Measurements from ENCODE around the gene ZMAT3.
A peak's percentile ranks its signal among the peaks of the same experiment; 100 is the strongest.

The ZMAT3 gene

GRCh38 chr3:179021119-179021903, 50.3 kb downstream of the ZMAT3 start:
- no peak for DNase-seq (ENCODE audit: low read depth)

DNA sequence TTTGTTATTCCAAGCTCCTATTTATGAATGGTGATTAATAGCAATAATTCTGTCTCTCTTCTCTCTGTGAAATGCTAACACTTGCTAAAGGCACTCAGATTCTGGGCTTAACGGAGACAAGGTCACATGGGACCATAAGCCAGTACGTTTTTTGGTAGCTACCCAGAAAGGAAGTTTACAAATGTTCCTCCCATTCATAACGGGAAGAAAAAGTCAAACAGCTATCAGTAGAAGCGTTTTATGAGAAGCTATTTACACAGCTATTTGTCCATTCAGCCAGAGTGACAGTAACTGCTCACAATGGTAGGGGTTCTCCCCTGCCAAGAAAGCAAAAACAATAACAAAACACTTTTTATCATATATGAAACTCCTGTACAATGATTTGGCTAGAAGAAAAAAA, 51.5 kb downstream of the ZMAT3 start:
- DNase-seq (ENCODE audit: low read depth): no peak

GRCh38 chr3:179018808-179019207, 52.8 kb downstream of the ZMAT3 start:
- DNase-seq (ENCODE audit: low read depth): no peak

GRCh38 chr3:179016979-179017670, 54.5 kb downstream of the ZMAT3 start:
- DNase-seq (ENCODE audit: low read depth): no peak

DNA sequence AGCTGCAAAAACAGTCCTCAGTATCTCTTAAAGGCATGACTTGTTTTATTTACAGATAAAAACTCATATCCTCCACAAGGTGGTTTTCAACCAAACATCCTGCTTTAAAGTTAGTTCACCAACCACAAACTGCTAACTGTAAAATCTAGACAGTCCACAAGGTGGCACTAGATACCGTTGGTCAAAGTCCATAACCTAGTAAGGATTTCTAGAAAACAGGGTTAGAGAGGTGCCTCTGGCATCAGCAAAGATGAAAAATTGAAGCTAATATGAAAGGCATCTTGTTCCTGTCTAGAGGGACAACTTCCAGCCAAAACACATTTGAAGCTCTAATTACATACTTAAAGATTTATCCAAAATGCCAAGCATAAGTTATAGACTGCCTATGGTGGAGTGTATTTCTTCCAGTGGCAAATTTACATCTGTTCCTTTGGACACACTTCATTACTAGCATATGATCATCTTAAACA, 56.0 kb downstream of the ZMAT3 start:
- peak; percentile 13 for DNase-seq (ENCODE audit: low read depth)

- DNase-seq (ENCODE audit: low read depth): no peak
Measured at GRCh38 chr3:179005706-179006105, 65.9 kb downstream of the ZMAT3 start.

DNA sequence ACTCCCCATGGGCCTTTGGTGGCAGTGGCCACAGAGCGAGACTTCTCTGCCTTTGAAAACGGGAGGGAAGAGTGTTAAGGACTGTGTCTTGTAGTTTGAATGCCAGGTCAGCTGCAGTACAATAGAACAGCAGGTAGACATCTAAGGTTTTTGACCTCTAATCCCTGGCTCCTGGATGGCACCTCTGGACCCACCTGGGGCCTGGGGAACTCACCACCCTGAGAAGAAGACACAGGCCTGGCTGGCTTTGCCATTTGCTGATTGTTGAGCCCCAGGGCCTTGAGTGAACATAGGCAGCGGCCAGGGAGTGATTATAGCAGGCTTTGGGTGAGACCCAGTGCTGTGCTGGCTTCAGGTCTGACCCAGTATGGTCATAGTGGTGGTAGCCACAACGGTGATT, 66.4 kb downstream of the ZMAT3 start:
- DNase-seq (ENCODE audit: low read depth): no peak

DNA sequence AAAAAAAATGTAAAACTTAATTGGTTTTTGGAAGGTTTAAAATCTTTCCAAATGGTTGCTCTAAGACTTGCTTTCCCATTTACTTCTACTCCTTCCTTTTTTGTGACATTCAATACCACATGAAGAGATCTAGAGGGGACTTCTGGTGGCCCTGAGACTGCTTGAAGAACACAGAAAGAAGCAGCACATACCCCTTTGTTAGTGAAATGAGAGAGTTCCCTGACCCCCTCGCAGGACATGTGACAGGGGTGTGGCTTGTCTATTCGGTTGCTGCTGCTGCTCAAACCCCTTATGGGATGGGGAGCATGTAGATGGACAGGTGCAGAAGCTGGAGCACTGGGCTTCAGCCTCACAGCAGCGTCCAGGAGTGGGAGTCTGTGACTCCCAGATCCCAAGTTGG, 71.0 kb downstream of the ZMAT3 start:
- no peak for DNase-seq (ENCODE audit: low read depth)

- DNase-seq (ENCODE audit: low read depth): no peak
Measured at GRCh38 chr3:179000144-179000543, 71.5 kb downstream of the ZMAT3 start.

DNA sequence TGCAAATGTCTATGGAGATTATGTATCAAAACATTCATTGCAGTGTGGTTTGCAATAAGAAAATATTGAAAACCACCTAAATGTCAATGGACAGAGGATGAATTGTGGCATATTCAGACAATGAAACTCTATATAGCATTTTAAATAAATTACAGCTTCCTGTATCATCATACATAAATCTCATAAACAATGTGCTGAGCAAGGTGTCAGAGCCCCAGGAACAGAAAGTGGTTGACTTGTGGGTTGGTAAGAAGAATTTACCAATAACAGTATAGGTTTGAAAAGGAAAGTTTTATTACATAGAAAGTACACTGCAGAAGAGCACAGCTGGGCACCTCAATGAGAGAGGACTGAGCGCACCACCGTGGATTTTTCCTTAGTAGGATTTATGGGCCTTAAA, 75.2 kb downstream of the ZMAT3 start:
- DNase-seq (ENCODE audit: low read depth): no peak

GRCh38 chr3:178990293-178990692, 81.3 kb downstream of the ZMAT3 start:
- DNase-seq (ENCODE audit: low read depth): no peak

DNA sequence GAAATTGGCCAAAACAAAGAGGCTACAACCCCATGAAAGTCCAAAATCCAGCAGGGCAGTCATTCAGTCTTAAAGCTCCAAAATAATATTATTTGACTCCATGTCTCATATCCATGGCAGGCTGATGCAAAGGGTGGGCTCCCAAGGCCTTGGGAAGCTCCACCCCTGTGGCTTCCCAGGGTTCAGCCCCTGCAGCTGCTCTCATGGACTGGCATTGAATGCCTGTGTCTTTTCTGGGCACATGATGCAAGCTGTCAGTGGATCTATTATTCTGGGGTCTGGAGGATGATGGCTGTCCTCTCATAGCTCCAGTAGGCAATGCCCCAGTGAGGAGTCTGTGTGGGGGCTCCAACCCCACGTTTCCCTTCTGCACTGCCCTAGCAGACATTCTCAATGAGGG, 81.8 kb downstream of the ZMAT3 start:
- DNase-seq (ENCODE audit: low read depth): no peak

DNA sequence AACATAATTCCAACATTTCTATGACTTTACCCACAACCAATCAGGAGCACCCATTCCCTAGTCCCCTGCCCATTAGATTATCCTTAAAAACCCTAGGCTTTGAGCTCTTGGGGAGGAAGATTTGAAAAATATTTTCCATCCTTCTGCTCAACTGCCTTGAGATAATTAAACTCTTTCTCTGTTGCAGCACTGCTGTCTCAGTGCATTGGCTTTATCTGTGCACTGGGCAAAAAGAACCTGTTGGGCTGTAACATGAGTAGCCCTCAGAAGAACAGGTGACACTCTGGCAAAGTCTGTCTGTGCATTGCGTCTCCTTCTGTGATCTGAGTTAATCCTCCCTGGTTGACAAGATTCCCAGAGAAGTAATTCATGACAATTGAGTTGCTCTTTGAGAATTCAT, 83.9 kb downstream of the ZMAT3 start:
- no peak for DNase-seq (ENCODE audit: low read depth)

- no peak for DNase-seq (ENCODE audit: low read depth)
Measured at GRCh38 chr3:178986456-178986855, 85.2 kb downstream of the ZMAT3 start.

DNA sequence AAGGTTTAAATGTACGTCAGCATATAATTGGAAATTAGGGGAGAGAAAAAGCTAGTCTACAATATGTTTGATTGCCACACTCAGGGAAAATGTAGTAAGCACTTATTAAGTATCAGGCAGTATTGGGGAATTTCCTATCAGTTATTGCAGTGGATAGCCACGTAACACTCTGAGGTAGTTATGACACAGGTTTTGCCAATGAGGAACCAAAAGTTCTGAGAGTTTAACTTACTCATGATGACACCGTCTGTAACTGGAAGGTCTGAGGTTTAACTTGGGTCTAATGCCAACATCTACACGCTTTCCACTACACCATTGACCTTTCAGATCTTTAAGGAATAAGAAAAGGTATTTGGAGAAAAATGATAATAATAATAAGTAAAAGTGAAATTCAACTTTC, 89.5 kb downstream of the ZMAT3 start:
- no peak for DNase-seq (ENCODE audit: low read depth)

DNA sequence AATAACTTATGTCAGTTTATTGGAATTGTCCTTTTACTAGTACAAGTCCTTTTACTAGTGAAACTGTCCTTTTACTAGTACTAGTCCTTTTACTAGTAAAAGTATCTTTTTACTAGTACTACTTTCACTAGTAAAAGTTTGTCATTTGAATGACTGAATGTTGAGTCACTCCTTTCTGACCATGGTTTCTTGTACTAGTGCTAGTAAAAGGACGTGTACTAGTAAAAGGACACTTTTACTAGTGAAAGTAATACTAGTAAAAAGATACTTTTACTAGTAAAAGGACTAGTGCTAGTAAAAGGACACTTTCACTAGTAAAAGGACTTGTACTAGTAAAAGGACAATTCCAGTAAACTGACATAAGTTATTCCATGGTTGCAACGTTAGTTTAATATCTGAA, 96.3 kb downstream of the ZMAT3 start:
- no peak for DNase-seq (ENCODE audit: low read depth)

GRCh38 chr3:178971614-178972013, 100.0 kb downstream of the ZMAT3 start:
- no peak for DNase-seq (ENCODE audit: low read depth)

- DNase-seq (ENCODE audit: low read depth): no peak
Measured at GRCh38 chr3:178969004-178969700, 102.5 kb downstream of the ZMAT3 start.
